HCT116 (cell line): Measurements from ENCODE around the gene FCAMR. TPM values are rescaled to one million over a fixed set of nuclear protein-coding genes. Genes with fewer than 3 reads are reported as not detected.

Experiments
- ATAC-seq: fragments of 200-7000 bp; cut with Tn5 transposase; 2 replicates; pipeline ENCODE4 v1.9.1; 2020; ENCODE audit warnings: mild to moderate bottlenecking, moderate library complexity
- BruUV-seq: library from RNA; stranded (reverse); fragments of 400-500 nt; replicated peaks from 2 replicates; lab custom pipeline; 2021; lab: Mats Ljungman, UMichigan
- CTCF ChIA-PET: fragments of 300-600 bp; sonication (Branson Sonifier 250); formaldehyde crosslinking; loops from one replicate; lab custom pipeline; 2021; ENCODE audit warnings: antibody characterized with exemption; lab: Charles Lee
- POLR2A ChIA-PET: fragments of 300-600, 350-600 bp; sonication (Branson Sonifier 250); formaldehyde crosslinking; loops from one replicate; lab custom pipeline; 2021; ENCODE audit warnings: antibody characterized with exemption; lab: Charles Lee
- RAD21 ChIA-PET, 2 experiments: fragments of 300-600 bp; sonication (Branson Sonifier 250); formaldehyde crosslinking; loops; one replicate each; lab custom pipeline; 2023; ENCODE audit warnings: low total read pairs in 2 of 2; ENCODE audit not compliant: uncharacterized antibody in 2 of 2, unreplicated experiment in 2 of 2, low non-redundant PET in 1 of 2; lab: Charles Lee
- DNase-seq: peaks from one replicate; pipeline ENCODE4 v3.0.0-alpha.2; 2010; ENCODE audit warnings: low read depth, low spot score
- H2AFZ ChIP-seq: fragments of 200-600 bp; shearing (Covaris generic), sonication (generic); 2 replicates; pipeline ENCODE4 v1.6.1; 2017; ENCODE audit warnings: low read depth, mixed run types, mixed read lengths, antibody characterized with exemption, low read length; ENCODE audit not compliant: poor library complexity, severe bottlenecking
- H3K27ac ChIP-seq: 2 replicates; pipeline ENCODE4 v1.5.1; 2012; ENCODE audit warnings: low read depth, low read length
- H3K27me3 ChIP-seq: fragments of 200-600 bp; sonication (generic); 2 replicates; pipeline ENCODE4 v1.6.1; 2016; ENCODE audit warnings: mixed run types, low read length, mixed read lengths; ENCODE audit not compliant: insufficient read depth
- H3K36me3 ChIP-seq, 2 experiments: fragments of 200-500 bp in 1 of 2; fragments of 200-600 bp in 1 of 2; sonication (Bioruptor generic) in 1 of 2; sonication (generic) in 1 of 2; 2 replicates each; pipeline versions ENCODE4 v1.5.1 to v1.6.1; 2014 to 2016; ENCODE audit warnings: low read length in 2 of 2, inconsistent platforms in 1 of 2, mixed read lengths in 1 of 2, mixed run types in 1 of 2; ENCODE audit not compliant: insufficient read depth in 2 of 2, control insufficient read depth in 1 of 2
- H3K4me1 ChIP-seq, 2 experiments: fragments of 200-600 bp in 1 of 2; sonication (generic) in 1 of 2; 2 replicates each; pipeline versions ENCODE4 v1.5.1 to v1.6.1; 2012 to 2017; ENCODE audit warnings: low read length in 2 of 2, inconsistent platforms in 1 of 2, mild to moderate bottlenecking in 1 of 2, mixed read lengths in 1 of 2, mixed run types in 1 of 2, moderate library complexity in 1 of 2; ENCODE audit not compliant: insufficient read depth in 2 of 2, control insufficient read depth in 1 of 2
- H3K4me2 ChIP-seq: fragments of 200-600 bp; sonication (generic); 2 replicates; pipeline ENCODE4 v1.6.1; 2017; ENCODE audit warnings: mixed run types, low read length, mixed read lengths
- H3K4me3 ChIP-seq, 2 experiments: fragments of 200-600 bp in 1 of 2; sonication (generic) in 1 of 2; replicated peaks in 1 of 2; 2 replicates each; pipeline ENCODE4 v1.5.1; 2011 to 2016; ENCODE audit warnings: low read length in 2 of 2, control low read depth in 1 of 2, low read depth in 1 of 2, mild to moderate bottlenecking in 1 of 2, mixed read lengths in 1 of 2, mixed run types in 1 of 2
- H3K79me2 ChIP-seq: fragments of 200-600 bp; sonication (generic); 2 replicates; pipeline ENCODE4 v1.6.1; 2017; ENCODE audit warnings: mild to moderate bottlenecking, mixed run types, low read length, moderate library complexity, mixed read lengths; ENCODE audit not compliant: insufficient read depth
- H3K9ac ChIP-seq: fragments of 200-600 bp; sonication (generic); 2 replicates; pipeline ENCODE4 v1.6.1; 2016; ENCODE audit warnings: low read length, mixed read lengths
- H3K9me2 ChIP-seq: fragments of 200-600 bp; sonication (generic), shearing (Covaris generic); 2 replicates; pipeline ENCODE4 v1.6.1; 2017; ENCODE audit warnings: mixed run types, mild to moderate bottlenecking, moderate library complexity; ENCODE audit not compliant: insufficient read depth
- H3K9me3 ChIP-seq, 2 experiments: fragments of 200-500 bp in 1 of 2; fragments of 200-600 bp in 1 of 2; sonication (Bioruptor generic) in 1 of 2; sonication (generic) in 1 of 2; 2 replicates each; pipeline ENCODE4 v1.6.1; 2014 to 2017; ENCODE audit warnings: low read length in 2 of 2, mixed read lengths in 2 of 2, inconsistent platforms in 1 of 2, low read depth in 1 of 2, mild to moderate bottlenecking in 1 of 2, mixed run types in 1 of 2, moderate library complexity in 1 of 2; ENCODE audit not compliant: control insufficient read depth in 1 of 2, insufficient read depth in 1 of 2
- H4K20me1 ChIP-seq: fragments of 200-600 bp; sonication (generic), shearing (Covaris generic); 2 replicates; pipeline ENCODE4 v1.6.1; 2017; ENCODE audit warnings: mixed run types, mild to moderate bottlenecking, moderate library complexity; ENCODE audit not compliant: insufficient read depth
- CEBPB ChIP-seq: IDR thresholded peaks from 2 replicates; pipeline ENCODE4 v1.6.1; 2012; ENCODE audit warnings: low read depth
- ELF1 ChIP-seq: IDR thresholded peaks from 2 replicates; pipeline ENCODE4 v1.6.1; 2012; ENCODE audit warnings: low read depth, borderline replicate concordance
- EZH2phosphoT487 ChIP-seq: fragments of 200-600 bp; IDR thresholded peaks from 2 replicates; pipeline ENCODE4 v1.6.1; 2018; ENCODE audit warnings: antibody characterized with exemption, borderline replicate concordance
- POLR2A ChIP-seq: IDR thresholded peaks from 2 replicates; pipeline ENCODE4 v1.7.0; 2011; ENCODE audit warnings: borderline replicate concordance; ENCODE audit not compliant: insufficient read depth, insufficient read length; ENCODE audit errors: extremely low read depth
- SIN3A ChIP-seq: IDR thresholded peaks from 2 replicates; pipeline ENCODE4 v1.6.1; 2012; ENCODE audit warnings: low read depth
- SP1 ChIP-seq: IDR thresholded peaks from 2 replicates; pipeline ENCODE4 v1.6.1; 2012; ENCODE audit warnings: low read depth
- SRF ChIP-seq: IDR thresholded peaks from 2 replicates; pipeline ENCODE4 v1.6.1; 2012; ENCODE audit warnings: low read depth
- TCF7L2 ChIP-seq: IDR thresholded peaks from 2 replicates; pipeline ENCODE4 v1.7.0; 2011; ENCODE audit warnings: borderline replicate concordance, inconsistent platforms; ENCODE audit not compliant: insufficient read depth, insufficient read length; ENCODE audit errors: extremely low read depth
- YY1 ChIP-seq: IDR thresholded peaks from 2 replicates; pipeline ENCODE4 v1.6.1; 2011; ENCODE audit warnings: low read length, low read depth, moderate library complexity, mild to moderate bottlenecking; ENCODE audit not compliant: insufficient replicate concordance; ENCODE audit errors: extremely low read depth
- ZFX ChIP-seq: fragments of 450-650 bp; IDR thresholded peaks from 2 replicates; pipeline ENCODE4 v1.6.1; 2017
- ZNF274 ChIP-seq: fragments of 200-500 bp; sonication (Bioruptor generic); IDR thresholded peaks from 2 replicates; pipeline ENCODE4 v1.6.1; 2014; ENCODE audit warnings: mild to moderate bottlenecking, low read depth, low read length, inconsistent platforms
- intact Hi-C: fragments of 100-400 bp; cut with micrococcal nuclease; formaldehyde crosslinking; loops from 2 replicates; pipeline ENCODE4 v1.10.0; 2022
- total RNA-seq: library from RNA; stranded (reverse); gene quantifications from one replicate; pipeline ENCODE4 v1.2.1, GENCODE V29; 2021; ENCODE audit not compliant: unreplicated experiment
- TF ChIP-seq, protein P1 (sequence below): IDR thresholded peaks from 2 replicates; pipeline ENCODE4 v1.6.1; 2012
- TF ChIP-seq, protein P2 (sequence below): IDR thresholded peaks from 2 replicates; pipeline ENCODE4 v1.6.1; 2012

FCAMR gene
- total RNA-seq, 1 experiment from 2014 or later: not detected

DNA sequence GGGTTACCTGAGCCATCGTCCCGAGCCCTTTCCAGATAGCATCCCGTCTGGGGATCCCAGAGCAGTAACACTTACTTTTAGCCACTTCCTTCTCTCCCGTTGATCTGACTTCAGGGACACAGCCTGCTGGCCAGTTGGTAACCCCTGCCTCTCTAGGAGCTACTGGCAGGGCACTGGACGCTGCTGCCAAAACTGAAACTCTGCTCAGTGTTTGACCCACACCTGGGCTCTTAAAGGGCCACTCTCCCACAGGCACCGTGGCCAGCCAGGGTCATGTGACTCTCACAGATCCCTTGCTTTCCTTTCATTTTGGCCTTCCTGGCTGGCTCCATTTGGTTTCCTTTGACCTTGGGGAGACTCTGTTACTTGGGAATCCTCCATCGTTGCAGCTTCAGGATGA, 24.0 kb downstream of the FCAMR start, which contains the start of gene PIGR:
TSS of gene PIGR (minus strand) at position 206 of the 400 bp plus-strand sequence. CDS start 5,935 bp downstream, outside the sequence.
- no peak within 1 kb of the TSS for H3K9ac ChIP-seq
- intact Hi-C loops: no loop called here
- no peak for DNase-seq
- ChIA-PET POLR2A (interaction anchor here (0.6 kb wide), 1 partner anchor 20 kb away, joined by 8 read pairs; no protein-coding TSS in a partner anchor), RAD21 (no interaction called here), CTCF (interaction anchor here (0.9 to 2.6 kb wide), 2 partner anchors 10 to 34 kb away, joined by 3 to 14 read pairs; no protein-coding TSS in a partner anchor)
- no peaks in the 10 kb centered on the region for H3K36me3 ChIP-seq
- no peaks in the 10 kb centered on the region for H4K20me1 ChIP-seq
- H3K4me2 ChIP-seq: no peak within 1 kb of the TSS
- H3K79me2 ChIP-seq: no peaks in the 10 kb centered on the region
- no peaks in the 10 kb centered on the region for H3K9me3 ChIP-seq
- no TSS peak for BruUV-seq
- ATAC-seq: no peak
- no peak within 1 kb of the TSS for H3K4me3 ChIP-seq
- no peak within 1 kb of the TSS for H2AFZ ChIP-seq
- H3K4me1 ChIP-seq: no peaks in the 10 kb centered on the region
- peaks cover 11% of the 10 kb centered on the region; the same call in 1 of the 2 replicates for H3K27me3 ChIP-seq
- no peaks in the 10 kb centered on the region for H3K9me2 ChIP-seq
- TF ChIP-seq YY1 (no peak), SIN3A (no peak), POLR2A (no peak), SP1 (no peak), ZFX (no peak), ZNF274 (no peak)
- H3K27ac ChIP-seq: no peak within 1 kb of the TSS

- H3K4me2 ChIP-seq: no peak overlapping the region
- no peak overlapping the region for H2AFZ ChIP-seq
- no peaks in the 10 kb centered on the region for H3K9me2 ChIP-seq
- H3K9me3 ChIP-seq: no peaks in the 10 kb centered on the region
- RAD21 ChIA-PET: no interaction called here
- no peak overlapping the region for H3K9ac ChIP-seq
- no TSS peak for BruUV-seq
- CTCF ChIA-PET: interaction anchor here (0.9 to 2.6 kb wide), 2 partner anchors 10 to 33 kb away, joined by 3 to 14 read pairs; no protein-coding TSS in a partner anchor
- H4K20me1 ChIP-seq: no peaks in the 10 kb centered on the region
- POLR2A ChIA-PET: interaction anchor here (0.6 kb wide), 1 partner anchor 19 kb away, joined by 8 read pairs; no protein-coding TSS in a partner anchor
- H3K4me3 ChIP-seq: no peak overlapping the region
- peaks cover 11% of the 10 kb centered on the region; the same call in 1 of the 2 replicates for H3K27me3 ChIP-seq
- TF ChIP-seq, protein P1, sequence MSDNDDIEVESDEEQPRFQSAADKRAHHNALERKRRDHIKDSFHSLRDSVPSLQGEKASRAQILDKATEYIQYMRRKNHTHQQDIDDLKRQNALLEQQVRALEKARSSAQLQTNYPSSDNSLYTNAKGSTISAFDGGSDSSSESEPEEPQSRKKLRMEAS: no peak
- TF ChIP-seq SP1 (no peak), ELF1 (no peak), EZH2phosphoT487 (no peak), TCF7L2 (no peak), CEBPB (no peak), SRF (no peak)
- TF ChIP-seq, protein P2, sequence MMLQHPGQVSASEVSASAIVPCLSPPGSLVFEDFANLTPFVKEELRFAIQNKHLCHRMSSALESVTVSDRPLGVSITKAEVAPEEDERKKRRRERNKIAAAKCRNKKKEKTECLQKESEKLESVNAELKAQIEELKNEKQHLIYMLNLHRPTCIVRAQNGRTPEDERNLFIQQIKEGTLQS: no peak
- TF ChIP-seq, all 23 proteins: peak for 0
- ATAC-seq: no peak
- intact Hi-C loops: no loop called here
- Histone ChIP-seq H3K36me3 (no peaks in the 10 kb centered on the region), H3K79me2 (no peaks in the 10 kb centered on the region), H3K4me1 (no peaks in the 10 kb centered on the region), H3K27ac (no peak overlapping the region)
- DNase-seq: no peak
Measured at GRCh38 chr1:206945779-206946178, 24.5 kb downstream of the FCAMR start.
